ENCODE data around the gene NUP153.

DNA sequence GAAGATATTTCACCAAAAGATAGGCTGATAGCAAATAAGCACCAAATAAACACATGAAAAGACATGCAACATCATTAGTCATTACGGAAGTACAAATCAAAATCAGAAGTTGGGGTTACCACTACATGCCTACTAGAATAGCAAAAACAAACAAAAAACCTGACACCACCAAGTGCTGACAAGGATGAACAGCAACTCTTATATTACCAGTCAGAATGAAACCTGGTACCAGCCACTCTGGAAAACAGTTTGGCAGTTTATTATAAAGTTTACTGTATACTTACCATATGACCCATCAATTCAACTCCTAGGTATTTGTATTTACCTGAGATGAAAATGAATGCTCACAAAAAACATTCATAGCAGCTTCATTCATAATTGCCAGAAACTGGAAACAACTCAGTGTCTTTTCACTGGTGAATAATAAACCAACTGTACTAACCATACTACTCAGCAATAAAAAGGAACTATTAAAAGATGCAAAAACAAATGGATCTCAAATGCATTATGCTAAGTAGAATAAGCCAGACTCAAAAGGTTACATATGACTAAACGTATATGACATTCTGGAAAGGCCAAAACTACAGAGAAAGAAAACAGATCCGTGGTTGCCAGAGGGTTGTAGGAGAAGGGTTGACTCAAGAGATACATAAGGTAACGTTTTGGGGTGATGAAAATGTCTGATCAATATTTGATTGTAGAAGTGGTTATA lies 33.0 kb downstream of the NUP153 start:
- no peak for TF ChIP-seq NRF1 (conservative IDR thresholded peaks at IDR 0.05; ENCODE audit: low read depth, low read length)
- no peak for TF ChIP-seq RCOR1 (conservative IDR thresholded peaks at IDR 0.05; ENCODE audit: low read depth, low read length)
- TF ChIP-seq, protein P1, sequence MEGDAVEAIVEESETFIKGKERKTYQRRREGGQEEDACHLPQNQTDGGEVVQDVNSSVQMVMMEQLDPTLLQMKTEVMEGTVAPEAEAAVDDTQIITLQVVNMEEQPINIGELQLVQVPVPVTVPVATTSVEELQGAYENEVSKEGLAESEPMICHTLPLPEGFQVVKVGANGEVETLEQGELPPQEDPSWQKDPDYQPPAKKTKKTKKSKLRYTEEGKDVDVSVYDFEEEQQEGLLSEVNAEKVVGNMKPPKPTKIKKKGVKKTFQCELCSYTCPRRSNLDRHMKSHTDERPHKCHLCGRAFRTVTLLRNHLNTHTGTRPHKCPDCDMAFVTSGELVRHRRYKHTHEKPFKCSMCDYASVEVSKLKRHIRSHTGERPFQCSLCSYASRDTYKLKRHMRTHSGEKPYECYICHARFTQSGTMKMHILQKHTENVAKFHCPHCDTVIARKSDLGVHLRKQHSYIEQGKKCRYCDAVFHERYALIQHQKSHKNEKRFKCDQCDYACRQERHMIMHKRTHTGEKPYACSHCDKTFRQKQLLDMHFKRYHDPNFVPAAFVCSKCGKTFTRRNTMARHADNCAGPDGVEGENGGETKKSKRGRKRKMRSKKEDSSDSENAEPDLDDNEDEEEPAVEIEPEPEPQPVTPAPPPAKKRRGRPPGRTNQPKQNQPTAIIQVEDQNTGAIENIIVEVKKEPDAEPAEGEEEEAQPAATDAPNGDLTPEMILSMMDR (IDR thresholded peaks at IDR 0.05 in 2 of 3, conservative IDR thresholded peaks at IDR 0.05 in 1 of 3; ENCODE audit: control insufficient read depth in 2 of 3, extremely low read depth in 1 of 3, insufficient read depth in 1 of 3, low read depth in 3 of 3, low read length in 3 of 3), result no peak
- TF ChIP-seq MYC (IDR thresholded peaks at IDR 0.05; ENCODE audit: insufficient read depth, insufficient read length, insufficient replicate concordance, low read length, severe bottlenecking), result no peak
- no peak for TF ChIP-seq EZH2 (IDR thresholded peaks at IDR 0.05; ENCODE audit: borderline replicate concordance, control insufficient read depth, low read depth, low read length)
- TF ChIP-seq POLR2A (IDR thresholded peaks at IDR 0.05; ENCODE audit: low read depth, low read length), result no peak

Data from GM12878 (cell line).